Measurements from ENCODE around the gene CHD3.

DNA sequence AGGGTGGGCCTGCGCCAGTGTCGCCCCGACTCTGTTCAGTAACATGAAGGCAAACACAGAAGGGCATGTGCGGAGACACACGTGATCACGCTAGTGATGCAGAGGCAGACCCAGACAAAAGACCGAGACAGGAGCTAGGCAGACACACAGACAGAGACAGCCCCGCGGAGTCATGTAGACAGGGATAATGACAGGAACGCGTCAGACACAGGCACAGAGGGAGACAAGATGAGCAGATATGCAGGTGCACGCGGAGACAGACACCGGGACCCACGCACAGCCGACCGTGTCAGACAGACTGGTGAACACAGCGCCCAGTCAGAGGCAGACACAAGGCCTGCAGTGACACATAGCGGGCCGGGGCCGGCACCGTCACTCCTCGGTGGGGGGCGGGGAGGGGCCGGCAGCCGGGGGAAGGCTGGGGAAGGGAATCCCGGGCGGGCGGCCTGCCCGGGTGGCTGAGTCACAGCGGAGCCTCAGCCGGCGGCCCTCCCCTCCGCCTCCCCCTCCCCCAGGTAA is 47.1 kb upstream of the CHD3 start:
- TF ChIP-seq CTCF (conservative IDR thresholded peaks at IDR 0.05 in 1 of 2, IDR thresholded peaks at IDR 0.05 in 1 of 2; ENCODE audit: extremely low read depth in 1 of 2, insufficient read depth in 1 of 2, low read depth in 1 of 2, low read length in 2 of 2): peak in 1 of 2 donors; percentile 30
- TF ChIP-seq EZH2 (IDR thresholded peaks at IDR 0.05; ENCODE audit: borderline replicate concordance, low read length): no peak
